Activated CD4-positive, alpha-beta T cell treated with anti-CD3 and anti-CD28 coated beads, Interleukin-2, amount 10 ng/mL, durations not matched to agents 24 days and 14 days (primary cell): Measurements from ENCODE around the gene FOLH1. TPM values are rescaled to one million over a fixed set of nuclear protein-coding genes. Genes with fewer than 3 reads are reported as not detected.
"Not testable (repeated sequence)": the region's sequence is repeated elsewhere in the genome, so short reads cannot be mapped to it uniquely, and the experiment has no call there.

Experiments used
- DNase-seq: peaks from one replicate; pipeline ENCODE4 v3.0.0; 2022
- H3K27ac Mint-ChIP-seq: one replicate; pipeline ENCODE4 v1.8.0; 2022; ENCODE audit warnings: mild to moderate bottlenecking, mixed read lengths
- H3K27me3 Mint-ChIP-seq: one replicate; pipeline ENCODE4 v1.8.0; 2022; ENCODE audit warnings: mixed read lengths
- H3K36me3 Mint-ChIP-seq: one replicate; pipeline ENCODE4 v1.8.0; 2022; ENCODE audit warnings: low read depth, mild to moderate bottlenecking, mixed read lengths
- H3K4me1 Mint-ChIP-seq: one replicate; pipeline ENCODE4 v1.8.0; 2021; ENCODE audit warnings: mixed read lengths
- H3K4me3 Mint-ChIP-seq: one replicate; pipeline ENCODE4 v1.8.0; 2022; ENCODE audit warnings: mild to moderate bottlenecking, moderate library complexity, mixed read lengths
- H3K9me3 Mint-ChIP-seq: one replicate; pipeline ENCODE4 v1.8.0; 2021; ENCODE audit warnings: mixed read lengths
- intact Hi-C: fragments of 100-400 bp; cut with micrococcal nuclease; formaldehyde crosslinking; loops from one replicate; pipeline ENCODE4 v1.15.1; 2023
- total RNA-seq: library from RNA; stranded (reverse); gene quantifications from 2 replicates; pipeline ENCODE4 v1.2.3, GENCODE V29; 2022

Gene FOLH1
- total RNA-seq = not detected in 2 replicates

GRCh38 chr11:49208006-49208721 is at the start of gene FOLH1:
TSS of gene FOLH1 (minus strand) at chr11:49208602. CDS start at chr11:49208409, 193 bp downstream.
- peaks cover 10% of the 10 kb centered on the region for H3K27me3 Mint-ChIP-seq
- H3K4me3 Mint-ChIP-seq = no peak within 1 kb of the TSS
- no peak for DNase-seq
- no peaks in the 10 kb centered on the region for H3K36me3 Mint-ChIP-seq
- no peaks in the 10 kb centered on the region for H3K4me1 Mint-ChIP-seq
- intact Hi-C loops = no loop called here
- H3K9me3 Mint-ChIP-seq = no peaks in the 10 kb centered on the region
- no peak within 1 kb of the TSS for H3K27ac Mint-ChIP-seq

GRCh38 chr11:49255148-49255547 is 46.7 kb upstream of the FOLH1 start:
- H3K27me3 Mint-ChIP-seq, H3K27ac Mint-ChIP-seq, intact Hi-C loops, DNase-seq, H3K4me1 Mint-ChIP-seq, H3K9me3 Mint-ChIP-seq, H3K4me3 Mint-ChIP-seq, H3K36me3 Mint-ChIP-seq: not testable (repeated sequence)

- H3K4me1 Mint-ChIP-seq, H3K36me3 Mint-ChIP-seq, DNase-seq, H3K9me3 Mint-ChIP-seq, intact Hi-C loops, H3K27ac Mint-ChIP-seq, H3K4me3 Mint-ChIP-seq, H3K27me3 Mint-ChIP-seq: not testable (repeated sequence)
These were observed 42.8 kb upstream of the FOLH1 start for GRCh38 chr11:49251212-49251611.

- H3K27ac Mint-ChIP-seq, H3K4me1 Mint-ChIP-seq, DNase-seq, H3K9me3 Mint-ChIP-seq, H3K27me3 Mint-ChIP-seq, intact Hi-C loops, H3K36me3 Mint-ChIP-seq, H3K4me3 Mint-ChIP-seq: not testable (repeated sequence)
These were observed 42.2 kb upstream of the FOLH1 start for GRCh38 chr11:49250398-49251115.

- H3K27ac Mint-ChIP-seq, H3K9me3 Mint-ChIP-seq, H3K4me3 Mint-ChIP-seq, DNase-seq, H3K27me3 Mint-ChIP-seq, H3K36me3 Mint-ChIP-seq, intact Hi-C loops, H3K4me1 Mint-ChIP-seq: not testable (repeated sequence)
These were observed 41.0 kb upstream of the FOLH1 start for GRCh38 chr11:49249363-49249762.

GRCh38 chr11:49233685-49234084 is 25.3 kb upstream of the FOLH1 start:
- H3K27me3 Mint-ChIP-seq, H3K4me1 Mint-ChIP-seq, H3K9me3 Mint-ChIP-seq, H3K36me3 Mint-ChIP-seq, DNase-seq, H3K27ac Mint-ChIP-seq, H3K4me3 Mint-ChIP-seq, intact Hi-C loops: not testable (repeated sequence)

- H3K9me3 Mint-ChIP-seq, H3K27me3 Mint-ChIP-seq, DNase-seq, H3K36me3 Mint-ChIP-seq, intact Hi-C loops, H3K27ac Mint-ChIP-seq, H3K4me1 Mint-ChIP-seq, H3K4me3 Mint-ChIP-seq: not testable (repeated sequence)
These were observed 24.6 kb upstream of the FOLH1 start for GRCh38 chr11:49233019-49233418.

- H3K36me3 Mint-ChIP-seq, DNase-seq, H3K27ac Mint-ChIP-seq, H3K4me1 Mint-ChIP-seq, H3K4me3 Mint-ChIP-seq, H3K27me3 Mint-ChIP-seq, intact Hi-C loops, H3K9me3 Mint-ChIP-seq: not testable (repeated sequence)
These were observed 23.3 kb upstream of the FOLH1 start for GRCh38 chr11:49231725-49232124.

GRCh38 chr11:49230534-49230933 is 22.1 kb upstream of the FOLH1 start:
- H3K36me3 Mint-ChIP-seq, DNase-seq, H3K27ac Mint-ChIP-seq, H3K9me3 Mint-ChIP-seq, H3K27me3 Mint-ChIP-seq, H3K4me1 Mint-ChIP-seq, H3K4me3 Mint-ChIP-seq, intact Hi-C loops: not testable (repeated sequence)

GRCh38 chr11:49230001-49230400 is 21.6 kb upstream of the FOLH1 start:
- H3K9me3 Mint-ChIP-seq, DNase-seq, H3K27me3 Mint-ChIP-seq, H3K36me3 Mint-ChIP-seq, H3K4me1 Mint-ChIP-seq, H3K4me3 Mint-ChIP-seq, intact Hi-C loops, H3K27ac Mint-ChIP-seq: not testable (repeated sequence)

- H3K27me3 Mint-ChIP-seq, H3K4me3 Mint-ChIP-seq, H3K36me3 Mint-ChIP-seq, H3K9me3 Mint-ChIP-seq, H3K4me1 Mint-ChIP-seq, H3K27ac Mint-ChIP-seq, intact Hi-C loops, DNase-seq: not testable (repeated sequence)
These were observed 20.7 kb upstream of the FOLH1 start for GRCh38 chr11:49229136-49229535.

GRCh38 chr11:49225255-49225785 is 16.9 kb upstream of the FOLH1 start:
- H3K4me1 Mint-ChIP-seq, H3K9me3 Mint-ChIP-seq, H3K27ac Mint-ChIP-seq, H3K27me3 Mint-ChIP-seq, H3K36me3 Mint-ChIP-seq, intact Hi-C loops, H3K4me3 Mint-ChIP-seq, DNase-seq: not testable (repeated sequence)

- H3K36me3 Mint-ChIP-seq = no peaks in the 10 kb centered on the region
- H3K27me3 Mint-ChIP-seq = no peaks in the 10 kb centered on the region
- H3K4me1 Mint-ChIP-seq = no peaks in the 10 kb centered on the region
- no peak for DNase-seq
- H3K27ac Mint-ChIP-seq = no peak overlapping the region
- intact Hi-C loops = no loop called here
- no peaks in the 10 kb centered on the region for H3K9me3 Mint-ChIP-seq
- no peak overlapping the region for H3K4me3 Mint-ChIP-seq
These were observed 12.7 kb upstream of the FOLH1 start for GRCh38 chr11:49221112-49221511.

- no peaks in the 10 kb centered on the region for H3K4me1 Mint-ChIP-seq
- no peak overlapping the region for H3K27ac Mint-ChIP-seq
- H3K4me3 Mint-ChIP-seq = no peak overlapping the region
- H3K36me3 Mint-ChIP-seq = no peaks in the 10 kb centered on the region
- H3K27me3 Mint-ChIP-seq = peaks cover 3% of the 10 kb centered on the region
- no peaks in the 10 kb centered on the region for H3K9me3 Mint-ChIP-seq
- DNase-seq = no peak
- intact Hi-C loops = no loop called here
These were observed 4.7 kb upstream of the FOLH1 start for GRCh38 chr11:49213026-49213560.
